T-cell (primary cell): ENCODE measurements around the gene ACOX3. TPM values are rescaled to one million over a fixed set of nuclear protein-coding genes. Genes with fewer than 3 reads are reported as not detected.
A peak's percentile ranks its signal among the peaks of the same experiment; 100 is the strongest.
"Not testable (repeated sequence)": the region's sequence is repeated elsewhere in the genome, so short reads cannot be mapped to it uniquely, and the experiment has no call there.

Experiments
- ATAC-seq, 4 experiments: fragments of 200-7000 bp in 3 of 4; fragments of 150-1000 bp in 1 of 4; cut with Tn5 transposase; replicated peaks in 1 of 4; 1 replicate in 3 of 4; 2 replicates in 1 of 4; pipeline ENCODE4 v1.10.0; 2021; ENCODE audit warnings: moderate library complexity in 3 of 4, mild to moderate bottlenecking in 2 of 4, moderate number of reproducible peaks in 1 of 4
- CTCF ChIA-PET, 2 donors: fragments of 300-600 bp; sonication (Branson Sonifier 250); formaldehyde crosslinking; loops; one replicate each; lab custom pipeline; 2022; ENCODE audit warnings: antibody characterized with exemption in 2 of 2; lab: Charles Lee
- POLR2A ChIA-PET, 2 donors: fragments of 300-600 bp; sonication (Branson Sonifier 250); formaldehyde crosslinking; loops; one replicate each; lab custom pipeline; 2022; ENCODE audit warnings: antibody characterized with exemption in 2 of 2; lab: Charles Lee
- DNase-seq, 35 experiments: peaks; one replicate each; pipeline versions ENCODE4 v3.0.0 to v3.0.0-alpha.2; 2013 to 2023
- H3K27ac ChIP-seq: one replicate; pipeline ENCODE4 v1.5.1; 2013; ENCODE audit warnings: low read length
- H3K27me3 ChIP-seq, 2 experiments: replicated peaks in 1 of 2; 1 replicate in 1 of 2; 2 replicates in 1 of 2; pipeline versions ENCODE4 v1.6.1 to v1.7.0; 2013; ENCODE audit warnings: low read length in 1 of 2, mixed read lengths in 1 of 2; ENCODE audit not compliant: control insufficient read depth in 2 of 2, insufficient read depth in 2 of 2; ENCODE audit errors: extremely low read depth in 1 of 2
- H3K36me3 ChIP-seq, 2 donors: 1 replicate in 1 of 2; 2 replicates in 1 of 2; pipeline versions ENCODE4 v1.6.1 to v1.7.0; 2013; ENCODE audit warnings: low read length in 1 of 2; ENCODE audit not compliant: control insufficient read depth in 2 of 2, insufficient read depth in 1 of 2; ENCODE audit errors: extremely low read depth in 1 of 2
- H3K4me1 ChIP-seq, 2 experiments: 1 replicate in 1 of 2; 2 replicates in 1 of 2; pipeline versions ENCODE4 v1.6.1 to v1.7.0; 2013; ENCODE audit warnings: low read length in 2 of 2, mixed read lengths in 1 of 2; ENCODE audit not compliant: insufficient read depth in 2 of 2, control insufficient read depth in 1 of 2; ENCODE audit errors: extremely low read depth in 1 of 2
- H3K4me3 ChIP-seq, 2 donors: 1 replicate in 1 of 2; 2 replicates in 1 of 2; pipeline versions ENCODE4 v1.5.1 to v1.7.0; 2013; ENCODE audit warnings: mild to moderate bottlenecking in 2 of 2, low read length in 1 of 2, moderate library complexity in 1 of 2; ENCODE audit not compliant: control insufficient read depth in 1 of 2; ENCODE audit errors: extremely low read depth in 1 of 2
- H3K9me3 ChIP-seq: 2 replicates; pipeline ENCODE4 v1.7.0; 2013
- H3K27ac Mint-ChIP-seq, 2 donors: one replicate each; pipeline ENCODE4 v1.8.0; 2020 to 2021; ENCODE audit warnings: mild to moderate bottlenecking in 2 of 2, mixed read lengths in 2 of 2
- H3K27me3 Mint-ChIP-seq, 2 donors: one replicate each; pipeline ENCODE4 v1.8.0; 2021 to 2022; ENCODE audit warnings: mixed read lengths in 2 of 2
- H3K36me3 Mint-ChIP-seq: one replicate; pipeline ENCODE4 v1.8.0; 2021; ENCODE audit warnings: mixed read lengths
- H3K4me1 Mint-ChIP-seq, 3 donors: one replicate each; pipeline ENCODE4 v1.8.0; 2020 to 2022; ENCODE audit warnings: mixed read lengths in 3 of 3, mild to moderate bottlenecking in 1 of 3
- H3K4me3 Mint-ChIP-seq, 3 donors: one replicate each; pipeline ENCODE4 v1.8.0; 2020 to 2022; ENCODE audit warnings: mild to moderate bottlenecking in 3 of 3, mixed read lengths in 3 of 3, moderate library complexity in 3 of 3
- H3K9me3 Mint-ChIP-seq, 3 donors: one replicate each; pipeline ENCODE4 v1.8.0; 2020 to 2022; ENCODE audit warnings: mixed read lengths in 3 of 3
- WGBS: methylation state at CpG from one replicate; pipeline ENCODE4 v1.1.5; 2013; ENCODE audit warnings: missing lambda C conversion rate; ENCODE audit not compliant: insufficient coverage; 5-methylcytosine and 5-hydroxymethylcytosine counted together
- total RNA-seq, 35 experiments: library from RNA in 6 of 35; stranded (reverse) in 6 of 35; fragments of 120-200 nt in 1 of 35; gene quantifications; one replicate each; pipeline versions ENCODE4 v1.2.1 to v1.2.4 and lab custom pipeline; 2013 to 2026

ACOX3 gene
- total RNA-seq, 5 donors from 2014 or later (not counting 1 experiment from before 2014, with no cell fraction given): 9.4 to 20.7 (median 15.8) TPM

DNA sequence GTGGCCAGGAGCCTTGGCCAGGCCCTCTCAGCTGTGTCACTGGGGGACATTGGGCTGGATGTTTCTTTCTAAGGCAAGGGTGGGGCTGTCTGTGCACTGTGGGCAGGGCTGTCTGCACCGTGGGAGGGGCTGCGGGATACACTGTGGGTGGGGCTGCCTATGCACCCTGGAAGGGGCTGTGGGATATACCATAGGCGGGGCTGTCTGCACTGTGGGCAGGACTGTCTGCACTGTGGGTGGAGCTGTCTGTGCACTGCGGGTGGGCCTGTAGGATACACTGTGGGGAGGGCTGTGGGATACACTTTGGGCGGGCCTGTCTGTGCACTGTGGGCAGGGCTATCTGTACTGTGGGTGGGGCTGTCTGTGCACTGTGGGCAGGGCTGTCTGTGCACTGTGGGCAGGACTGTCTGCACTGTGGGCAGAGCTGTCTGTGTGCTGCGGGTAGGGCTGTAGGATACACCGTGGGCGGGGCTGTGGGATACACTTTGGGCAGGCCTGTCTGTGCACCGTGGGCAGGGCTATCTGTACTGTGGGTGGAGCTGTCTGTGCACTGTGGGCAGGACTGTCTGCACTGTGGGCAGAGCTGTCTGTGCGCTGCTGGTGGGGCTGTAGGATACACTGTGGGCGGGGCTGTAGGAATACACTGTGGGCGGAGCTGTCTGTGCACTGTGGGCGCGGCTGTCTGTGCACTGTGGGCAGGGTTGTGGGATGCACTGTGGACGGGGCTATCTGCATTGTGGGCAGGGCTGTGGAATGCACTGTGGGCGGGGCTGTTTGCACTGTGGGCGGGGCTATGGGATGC is 31.1 kb downstream of the ACOX3 start:
- peak overlapping the region; percentile 58 to 70 for H3K27ac Mint-ChIP-seq
- H3K4me1 Mint-ChIP-seq: peaks cover 0 to 28% (median 12%) of the 10 kb centered on the region in 3 donors
- ChIA-PET POLR2A (no interaction called here), CTCF (interaction anchor here in 1 of 2 donors (0.5 to 1.2 kb wide), 2 partner anchors 27 to 142 kb away, joined by 3 to 6 read pairs; no protein-coding TSS in a partner anchor)
- Histone ChIP-seq H3K4me3 (no peak overlapping the region), H3K27me3 (no peaks in the 10 kb centered on the region), H3K36me3 (peaks cover 10 to 26% of the 10 kb centered on the region in 2 donors), H3K27ac (peak overlapping the region; percentile 7), H3K9me3 (no peaks in the 10 kb centered on the region), H3K4me1 (peaks cover 0 to 36% of the 10 kb centered on the region in 2 experiments)
- DNase-seq (peak in 34 of 35 experiments; percentile 31 to 91 (median 71)), ATAC-seq (peak; percentile 74 to 85 (median 80))
- peaks cover 44% of the 10 kb centered on the region for H3K36me3 Mint-ChIP-seq
- no peaks in the 10 kb centered on the region for H3K9me3 Mint-ChIP-seq
- H3K27me3 Mint-ChIP-seq: no peaks in the 10 kb centered on the region
- 55% methylated on average over 12 of the region's 17 CpGs for WGBS
- no peak overlapping the region for H3K4me3 Mint-ChIP-seq

GRCh38 chr4:8407756-8408155 is 32.8 kb downstream of the ACOX3 start:
- Mint-ChIP-seq H3K36me3 (peaks cover 35% of the 10 kb centered on the region), H3K4me3 (no peak overlapping the region), H3K4me1 (peaks cover 0 to 19% (median 7%) of the 10 kb centered on the region in 3 donors), H3K9me3 (no peaks in the 10 kb centered on the region), H3K27ac (no peak overlapping the region), H3K27me3 (no peaks in the 10 kb centered on the region)
- ChIA-PET POLR2A (no interaction called here), CTCF (interaction anchor here in 1 of 2 donors (0.7 kb wide), 2 partner anchors 109 to 231 kb away, joined by 3 to 4 read pairs; no protein-coding TSS in a partner anchor)
- ATAC-seq (no peak), DNase-seq (no peak)
- Histone ChIP-seq H3K9me3 (no peaks in the 10 kb centered on the region), H3K36me3 (peaks cover 6 to 20% of the 10 kb centered on the region in 2 donors), H3K27ac (no peak overlapping the region), H3K4me1 (peaks cover 0 to 25% of the 10 kb centered on the region in 2 experiments), H3K27me3 (no peaks in the 10 kb centered on the region), H3K4me3 (no peak overlapping the region)
- WGBS: 100% methylated on average over 2 of the region's 9 CpGs

GRCh38 chr4:8407316-8407715 is 33.2 kb downstream of the ACOX3 start:
- ATAC-seq (no peak), DNase-seq (no peak)
- peaks cover 34% of the 10 kb centered on the region for H3K36me3 Mint-ChIP-seq
- Histone ChIP-seq H3K4me1 (peaks cover 0 to 25% of the 10 kb centered on the region in 2 experiments), H3K36me3 (peaks cover 6 to 20% of the 10 kb centered on the region in 2 donors), H3K27me3 (no peaks in the 10 kb centered on the region), H3K27ac (no peak overlapping the region), H3K9me3 (no peaks in the 10 kb centered on the region), H3K4me3 (no peak overlapping the region)
- ChIA-PET CTCF (interaction anchor here in 1 of 2 donors (0.7 kb wide), 2 partner anchors 109 to 230 kb away, joined by 3 to 4 read pairs; no protein-coding TSS in a partner anchor), POLR2A (no interaction called here)
- no peak overlapping the region for H3K4me3 Mint-ChIP-seq
- no peak overlapping the region for H3K27ac Mint-ChIP-seq
- no peaks in the 10 kb centered on the region for H3K9me3 Mint-ChIP-seq
- 100% methylated on average over 5 of the region's 14 CpGs for WGBS
- peaks cover 0 to 19% (median 7%) of the 10 kb centered on the region in 3 donors for H3K4me1 Mint-ChIP-seq
- no peaks in the 10 kb centered on the region for H3K27me3 Mint-ChIP-seq

GRCh38 chr4:8406887-8407286 is 33.6 kb downstream of the ACOX3 start:
- H3K27ac ChIP-seq, ATAC-seq, POLR2A ChIA-PET, CTCF ChIA-PET, DNase-seq, H3K4me3 Mint-ChIP-seq, H3K27me3 ChIP-seq, H3K27ac Mint-ChIP-seq, H3K9me3 ChIP-seq, H3K4me3 ChIP-seq, H3K27me3 Mint-ChIP-seq, H3K9me3 Mint-ChIP-seq: not testable (repeated sequence)
- WGBS: 90% methylated on average over 4 of the region's 7 CpGs
- H3K36me3 ChIP-seq: peaks cover 6 to 20% of the 10 kb centered on the region in 2 donors
- Mint-ChIP-seq H3K4me1 (peaks cover 0 to 19% (median 7%) of the 10 kb centered on the region in 3 donors), H3K36me3 (peaks cover 31% of the 10 kb centered on the region)
- peaks cover 0 to 25% of the 10 kb centered on the region in 2 experiments for H3K4me1 ChIP-seq

- H3K36me3 Mint-ChIP-seq: peaks cover 33% of the 10 kb centered on the region
- WGBS: 95% methylated on average over 9 of the region's 9 CpGs
- Histone ChIP-seq H3K9me3 (no peaks in the 10 kb centered on the region), H3K4me3 (no peak overlapping the region), H3K36me3 (peaks cover 4 to 20% of the 10 kb centered on the region in 2 donors), H3K27ac (no peak overlapping the region), H3K4me1 (peaks cover 0 to 15% of the 10 kb centered on the region in 2 experiments), H3K27me3 (no peaks in the 10 kb centered on the region)
- H3K4me1 Mint-ChIP-seq: peaks cover 0 to 13% (median 7%) of the 10 kb centered on the region in 3 donors
- no peak overlapping the region for H3K27ac Mint-ChIP-seq
- no peaks in the 10 kb centered on the region for H3K9me3 Mint-ChIP-seq
- no peak for DNase-seq
- CTCF ChIA-PET: no interaction called here
- POLR2A ChIA-PET: no interaction called here
- H3K27me3 Mint-ChIP-seq: no peaks in the 10 kb centered on the region
- no peak overlapping the region for H3K4me3 Mint-ChIP-seq
- ATAC-seq: no peak
These were observed 35.0 kb downstream of the ACOX3 start for GRCh38 chr4:8405516-8405875.

GRCh38 chr4:8404791-8405515 is 35.6 kb downstream of the ACOX3 start:
- Mint-ChIP-seq H3K4me3 (no peak overlapping the region), H3K36me3 (peaks cover 33% of the 10 kb centered on the region), H3K27ac (no peak overlapping the region), H3K9me3 (no peaks in the 10 kb centered on the region), H3K4me1 (peaks cover 0 to 9% (median 7%) of the 10 kb centered on the region in 3 donors), H3K27me3 (no peaks in the 10 kb centered on the region)
- Histone ChIP-seq H3K9me3 (no peaks in the 10 kb centered on the region), H3K4me1 (peaks cover 0 to 9% of the 10 kb centered on the region in 2 experiments), H3K4me3 (no peak overlapping the region), H3K27ac (no peak overlapping the region), H3K27me3 (no peaks in the 10 kb centered on the region), H3K36me3 (peaks cover 4 to 20% of the 10 kb centered on the region in 2 donors)
- ATAC-seq: no peak
- ChIA-PET POLR2A (no interaction called here), CTCF (no interaction called here)
- no peak for DNase-seq
- WGBS: 95% methylated on average over 11 of the region's 14 CpGs
